ENCODE measurements around the gene DHRSX.
"Not testable (repeated sequence)": the region's sequence is repeated elsewhere in the genome, so short reads cannot be mapped to it uniquely, and the experiment has no call there.

DHRSX gene

DNA sequence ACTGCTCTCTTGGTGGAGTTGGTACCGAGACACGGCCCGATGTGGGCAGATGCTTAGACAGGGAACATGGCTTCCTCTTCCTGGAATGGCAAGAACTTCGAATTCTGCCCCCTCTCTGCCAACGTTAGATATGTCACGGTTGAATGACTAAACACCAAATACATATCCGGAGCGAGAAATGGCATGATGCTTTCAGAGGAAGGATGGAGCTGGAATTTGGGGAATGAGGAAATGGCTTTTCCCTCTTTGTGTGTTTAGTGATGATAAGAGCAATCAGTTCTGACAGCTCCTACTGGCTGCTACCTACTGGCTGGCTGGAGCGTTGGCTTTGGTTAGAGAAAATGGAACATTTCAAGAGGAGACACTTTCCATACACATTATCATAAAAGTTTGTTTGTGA, 140.0 kb downstream of the DHRSX start:
- Mint-ChIP-seq H3K36me3 (ENCODE audit: low read depth) (peaks cover 57% of the 10 kb centered on the region), H3K27ac (no peak overlapping the region), H3K9me3 (peaks cover 21% of the 10 kb centered on the region), H3K4me1 (ENCODE audit: low read depth) (no peaks in the 10 kb centered on the region), H3K27me3 (no peaks in the 10 kb centered on the region), H3K4me3 (no peak overlapping the region)
- DNase-seq, result no peak

DNA sequence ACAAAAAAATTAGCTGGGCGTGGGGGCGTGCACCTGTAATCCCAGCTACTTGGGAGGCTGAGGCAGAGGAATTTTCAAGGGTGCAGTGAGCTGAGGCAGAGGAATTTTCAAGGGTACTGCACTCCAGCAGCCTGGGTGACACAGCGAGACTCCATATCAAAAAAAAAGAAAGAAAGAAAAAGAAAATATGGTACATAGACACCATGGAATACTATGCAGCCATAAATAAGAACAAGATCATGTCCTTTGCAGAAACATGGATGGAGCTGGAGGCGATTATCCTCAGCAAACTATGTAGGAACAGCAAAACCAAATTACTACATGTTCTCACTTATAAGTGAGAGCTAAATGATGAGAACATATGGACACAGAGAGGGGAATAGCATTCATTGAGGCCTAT, 141.3 kb downstream of the DHRSX start:
- not testable (repeated sequence) for H3K4me1 Mint-ChIP-seq (ENCODE audit: low read depth); H3K27me3 Mint-ChIP-seq; H3K4me3 Mint-ChIP-seq; DNase-seq; H3K27ac Mint-ChIP-seq
- peaks cover 24% of the 10 kb centered on the region for H3K9me3 Mint-ChIP-seq
- H3K36me3 Mint-ChIP-seq (ENCODE audit: low read depth), result peaks cover 60% of the 10 kb centered on the region

- H3K27ac Mint-ChIP-seq, result no peak overlapping the region
- peaks cover 77% of the 10 kb centered on the region for H3K36me3 Mint-ChIP-seq (ENCODE audit: low read depth)
Measured at GRCh38 chrX:2351999-2352995, 148.5 kb downstream of the DHRSX start.

DNA sequence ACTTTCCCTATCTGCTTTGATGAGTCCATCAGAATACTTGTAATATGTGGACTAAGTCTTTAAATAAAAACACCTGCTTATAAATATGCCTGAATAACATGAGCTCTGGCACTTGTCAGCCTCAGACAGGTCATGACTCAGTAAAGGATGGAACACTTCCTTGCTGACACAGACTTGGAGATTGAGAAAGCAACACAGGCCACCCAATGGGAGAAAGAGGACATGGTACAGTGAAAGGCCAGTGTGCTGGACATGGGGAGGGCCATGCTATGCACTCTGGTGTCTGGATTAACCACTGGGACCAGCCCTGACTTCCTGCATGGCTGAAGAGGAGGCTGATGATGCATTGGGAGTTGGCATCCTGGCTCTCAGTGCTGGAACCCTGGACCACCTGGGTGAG, 149.5 kb downstream of the DHRSX start:
- Mint-ChIP-seq H3K27me3 (no peaks in the 10 kb centered on the region), H3K9me3 (peaks cover 16% of the 10 kb centered on the region), H3K4me1 (ENCODE audit: low read depth) (peaks cover 4% of the 10 kb centered on the region), H3K27ac (no peak overlapping the region), H3K36me3 (ENCODE audit: low read depth) (peaks cover 81% of the 10 kb centered on the region), H3K4me3 (no peak overlapping the region)
- no peak for DNase-seq

More at GRCh38 chrX:2351999-2352995, 148.5 kb downstream of the DHRSX start:
- no peak for DNase-seq
- Mint-ChIP-seq H3K9me3 (peaks cover 8% of the 10 kb centered on the region), H3K4me3 (no peak overlapping the region), H3K27me3 (no peaks in the 10 kb centered on the region), H3K4me1 (ENCODE audit: low read depth) (peaks cover 4% of the 10 kb centered on the region)

- not testable (repeated sequence) for H3K27me3 Mint-ChIP-seq; H3K4me3 Mint-ChIP-seq; DNase-seq; H3K27ac Mint-ChIP-seq; H3K4me1 Mint-ChIP-seq (ENCODE audit: low read depth)
- Mint-ChIP-seq H3K36me3 (ENCODE audit: low read depth) (peaks cover 82% of the 10 kb centered on the region), H3K9me3 (peaks cover 16% of the 10 kb centered on the region)
Measured at GRCh38 chrX:2350703-2351102, 150.1 kb downstream of the DHRSX start.

- H3K4me3 Mint-ChIP-seq; H3K27me3 Mint-ChIP-seq; H3K4me1 Mint-ChIP-seq (ENCODE audit: low read depth); H3K27ac Mint-ChIP-seq; DNase-seq: not testable (repeated sequence)
- H3K9me3 Mint-ChIP-seq, result peaks cover 16% of the 10 kb centered on the region
- H3K36me3 Mint-ChIP-seq (ENCODE audit: low read depth), result peaks cover 85% of the 10 kb centered on the region
Measured at GRCh38 chrX:2350036-2350435, 150.7 kb downstream of the DHRSX start.

- Mint-ChIP-seq H3K27me3 (no peaks in the 10 kb centered on the region), H3K9me3 (peaks cover 13% of the 10 kb centered on the region), H3K4me1 (ENCODE audit: low read depth) (peaks cover 4% of the 10 kb centered on the region), H3K27ac (no peak overlapping the region), H3K4me3 (no peak overlapping the region), H3K36me3 (ENCODE audit: low read depth) (peaks cover 82% of the 10 kb centered on the region)
- DNase-seq, result no peak
Measured at GRCh38 chrX:2348211-2348610, 152.6 kb downstream of the DHRSX start.

DNA sequence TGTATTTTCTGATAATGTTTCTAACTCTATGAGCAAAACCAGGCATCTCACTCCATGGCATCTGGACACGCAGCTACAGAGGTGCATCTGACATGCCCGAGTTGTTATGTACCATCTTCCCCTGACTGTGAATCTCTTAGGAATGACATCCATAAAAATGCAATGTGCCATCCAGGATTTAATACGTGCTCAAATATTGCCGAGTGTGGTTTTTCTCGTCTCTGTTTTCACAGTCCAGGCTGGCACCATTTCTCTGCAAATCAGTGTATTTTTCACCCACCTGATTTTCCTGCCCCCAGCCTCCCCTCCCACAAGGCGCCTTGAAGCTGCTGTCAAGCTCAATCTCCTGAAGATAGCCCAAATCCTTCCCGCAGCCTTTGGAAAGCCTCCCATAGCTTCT, 154.6 kb downstream of the DHRSX start:
- Mint-ChIP-seq H3K4me3 (no peak overlapping the region), H3K9me3 (peaks cover 13% of the 10 kb centered on the region), H3K4me1 (ENCODE audit: low read depth) (no peaks in the 10 kb centered on the region), H3K36me3 (ENCODE audit: low read depth) (peaks cover 84% of the 10 kb centered on the region), H3K27me3 (no peaks in the 10 kb centered on the region), H3K27ac (no peak overlapping the region)
- DNase-seq, result no peak

- no peak overlapping the region for H3K27ac Mint-ChIP-seq
- DNase-seq, result no peak
- peaks cover 84% of the 10 kb centered on the region for H3K36me3 Mint-ChIP-seq (ENCODE audit: low read depth)
- H3K27me3 Mint-ChIP-seq, result no peaks in the 10 kb centered on the region
- no peaks in the 10 kb centered on the region for H3K4me1 Mint-ChIP-seq (ENCODE audit: low read depth)
- H3K4me3 Mint-ChIP-seq, result no peak overlapping the region
- peaks cover 12% of the 10 kb centered on the region for H3K9me3 Mint-ChIP-seq
Measured at GRCh38 chrX:2345562-2345961, 155.2 kb downstream of the DHRSX start.

GRCh38 chrX:2343413-2343812, 157.4 kb downstream of the DHRSX start:
- no peak for DNase-seq
- Mint-ChIP-seq H3K36me3 (ENCODE audit: low read depth) (peaks cover 93% of the 10 kb centered on the region), H3K27ac (no peak overlapping the region), H3K9me3 (peaks cover 23% of the 10 kb centered on the region), H3K4me3 (no peak overlapping the region), H3K4me1 (ENCODE audit: low read depth) (no peaks in the 10 kb centered on the region), H3K27me3 (no peaks in the 10 kb centered on the region)

DNA sequence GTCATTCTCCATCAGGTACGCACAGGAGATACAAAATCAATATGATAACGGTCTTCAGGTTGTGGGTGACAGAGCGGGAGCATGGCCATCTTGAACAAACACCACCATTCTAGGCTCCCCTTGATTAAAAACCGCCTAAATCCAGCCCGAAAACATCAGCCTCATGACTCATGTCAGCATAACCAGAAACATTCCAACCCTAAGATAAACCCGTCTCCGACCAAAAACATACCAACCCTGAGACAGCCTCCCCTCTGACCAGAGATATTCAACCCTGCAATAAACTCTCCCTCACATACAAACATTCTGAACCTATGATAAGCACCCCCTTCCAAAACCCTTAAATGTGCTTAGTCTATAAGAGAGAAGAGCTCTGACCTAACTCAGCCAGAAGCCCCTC, 157.9 kb downstream of the DHRSX start:
- H3K9me3 Mint-ChIP-seq, result peaks cover 23% of the 10 kb centered on the region

DNA sequence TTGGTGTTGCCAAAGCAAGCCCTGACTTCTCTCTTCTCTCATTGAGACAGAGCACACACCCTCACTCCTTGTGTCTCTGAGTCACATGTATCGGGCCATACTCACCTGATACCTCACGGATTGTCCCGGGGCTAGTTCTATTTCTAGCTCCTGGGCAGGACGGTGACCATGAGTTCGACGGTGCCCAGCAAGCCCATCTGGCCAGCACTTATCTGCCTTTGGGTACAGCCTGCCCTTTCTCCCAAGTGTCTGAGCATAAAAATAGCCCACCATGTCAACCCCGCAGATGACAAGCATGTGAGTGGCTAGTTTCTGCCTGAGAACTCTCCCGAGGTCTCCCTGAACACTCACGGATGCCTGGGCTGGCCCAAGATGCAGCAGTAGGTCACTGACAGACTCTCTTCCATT, 158.5 kb downstream of the DHRSX start:
- Mint-ChIP-seq H3K36me3 (ENCODE audit: low read depth) (peaks cover 94% of the 10 kb centered on the region), H3K4me1 (ENCODE audit: low read depth) (no peaks in the 10 kb centered on the region), H3K27me3 (no peaks in the 10 kb centered on the region), H3K4me3 (no peak overlapping the region), H3K9me3 (peaks cover 23% of the 10 kb centered on the region), H3K27ac (no peak overlapping the region)
- no peak for DNase-seq

More for the DNA sequence above, 157.9 kb downstream of the DHRSX start:
- Mint-ChIP-seq H3K36me3 (ENCODE audit: low read depth) (peaks cover 91% of the 10 kb centered on the region), H3K27me3 (no peaks in the 10 kb centered on the region), H3K4me3 (no peak overlapping the region), H3K4me1 (ENCODE audit: low read depth) (no peaks in the 10 kb centered on the region), H3K27ac (no peak overlapping the region)
- no peak for DNase-seq

- H3K36me3 Mint-ChIP-seq (ENCODE audit: low read depth), result peaks cover 83% of the 10 kb centered on the region
- no peaks in the 10 kb centered on the region for H3K27me3 Mint-ChIP-seq
- no peak overlapping the region for H3K27ac Mint-ChIP-seq
- H3K4me3 Mint-ChIP-seq, result no peak overlapping the region
- H3K9me3 Mint-ChIP-seq, result peaks cover 14% of the 10 kb centered on the region
- no peak for DNase-seq
- H3K4me1 Mint-ChIP-seq (ENCODE audit: low read depth), result no peaks in the 10 kb centered on the region
Measured at GRCh38 chrX:2340991-2341390, 159.8 kb downstream of the DHRSX start.

DNA sequence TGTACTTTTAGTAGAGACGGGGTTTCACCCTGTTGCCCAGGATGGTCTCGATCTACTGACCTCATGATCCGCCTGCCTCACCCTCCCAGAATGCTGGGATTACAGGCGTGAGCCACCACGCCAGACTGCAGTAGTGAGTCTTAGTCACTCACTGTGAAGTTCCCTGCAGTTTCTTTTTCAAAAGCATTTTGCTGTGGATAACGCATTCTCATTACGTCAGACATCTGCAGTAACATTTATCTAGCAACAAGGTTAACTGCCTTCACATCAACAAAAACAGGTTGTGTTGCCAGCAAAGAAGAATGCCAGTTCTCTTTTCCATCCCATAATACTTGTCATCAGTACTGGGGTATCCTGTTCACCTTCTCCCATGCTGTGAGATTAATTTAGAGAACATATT, 164.6 kb downstream of the DHRSX start:
- H3K9me3 Mint-ChIP-seq, result peaks cover 14% of the 10 kb centered on the region
- no peaks in the 10 kb centered on the region for H3K27me3 Mint-ChIP-seq
- no peak for DNase-seq
- H3K27ac Mint-ChIP-seq, result no peak overlapping the region
- no peaks in the 10 kb centered on the region for H3K4me1 Mint-ChIP-seq (ENCODE audit: low read depth)
- H3K4me3 Mint-ChIP-seq, result no peak overlapping the region
- peaks cover 44% of the 10 kb centered on the region for H3K36me3 Mint-ChIP-seq (ENCODE audit: low read depth)

GRCh38 chrX:2334237-2334636, 166.5 kb downstream of the DHRSX start:
- H3K4me1 Mint-ChIP-seq (ENCODE audit: low read depth), result no peaks in the 10 kb centered on the region
- H3K36me3 Mint-ChIP-seq (ENCODE audit: low read depth), result peaks cover 29% of the 10 kb centered on the region

More at GRCh38 chrX:2334237-2334636, 166.5 kb downstream of the DHRSX start:
- Mint-ChIP-seq H3K27ac (no peak overlapping the region), H3K9me3 (peaks cover 5% of the 10 kb centered on the region), H3K4me3 (no peak overlapping the region), H3K27me3 (no peaks in the 10 kb centered on the region)
- DNase-seq, result no peak

Measured in activated T-cell treated with anti-CD3 and anti-CD28 coated beads, Interleukin-2, amount 50 U/mL, for 24 hours (primary cell).